ENCODE measurements around the gene DLG2.

Gene DLG2

GRCh38 chr11:83816572-83817187, 1810.5 kb downstream of the DLG2 start:
- Mint-ChIP-seq H3K4me1 (no peaks in the 10 kb centered on the region), H3K9me3 (no peaks in the 10 kb centered on the region)

GRCh38 chr11:83815736-83816135, 1811.4 kb downstream of the DLG2 start:
- no peak overlapping the region for H3K4me3 Mint-ChIP-seq
- no peaks in the 10 kb centered on the region for H3K4me1 Mint-ChIP-seq
- H3K27me3 Mint-ChIP-seq, result peaks cover 4% of the 10 kb centered on the region
- no peaks in the 10 kb centered on the region for H3K9me3 Mint-ChIP-seq
- no peaks in the 10 kb centered on the region for H3K36me3 Mint-ChIP-seq
- no peak overlapping the region for H3K27ac Mint-ChIP-seq

More at GRCh38 chr11:83816572-83817187, 1810.5 kb downstream of the DLG2 start:
- Mint-ChIP-seq H3K36me3 (no peaks in the 10 kb centered on the region), H3K27ac (no peak overlapping the region), H3K27me3 (no peaks in the 10 kb centered on the region), H3K4me3 (no peak overlapping the region)

DNA sequence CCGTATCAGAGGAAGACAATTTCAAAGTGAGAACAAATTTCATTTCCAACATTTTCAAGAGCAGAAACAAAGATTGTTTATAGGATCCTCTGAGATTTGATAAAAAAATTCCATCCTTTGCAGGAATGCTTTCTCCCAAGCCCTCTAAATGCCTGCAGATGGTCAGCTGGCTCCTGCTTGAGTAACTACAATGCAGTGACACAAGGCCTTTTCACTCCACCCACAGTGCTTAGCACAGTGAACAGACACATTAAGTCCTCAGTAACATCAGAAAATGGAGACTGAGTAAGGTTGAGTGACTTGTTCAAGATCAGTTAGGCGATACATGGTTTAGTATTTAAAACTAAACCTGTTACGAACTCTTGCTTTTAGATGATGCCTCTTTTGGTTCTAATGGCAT, 1813.8 kb downstream of the DLG2 start:
- peaks cover 8% of the 10 kb centered on the region for H3K27me3 Mint-ChIP-seq
- H3K36me3 Mint-ChIP-seq, result no peaks in the 10 kb centered on the region
- H3K4me1 Mint-ChIP-seq, result no peaks in the 10 kb centered on the region
- H3K9me3 Mint-ChIP-seq, result no peaks in the 10 kb centered on the region
- no peak overlapping the region for H3K27ac Mint-ChIP-seq
- no peak overlapping the region for H3K4me3 Mint-ChIP-seq

GRCh38 chr11:83809274-83809673, 1817.9 kb downstream of the DLG2 start:
- no peaks in the 10 kb centered on the region for H3K4me1 Mint-ChIP-seq

GRCh38 chr11:83801799-83802198, 1825.3 kb downstream of the DLG2 start:
- Mint-ChIP-seq H3K4me1 (no peaks in the 10 kb centered on the region), H3K4me3 (no peak overlapping the region), H3K27me3 (no peaks in the 10 kb centered on the region), H3K27ac (no peak overlapping the region), H3K36me3 (no peaks in the 10 kb centered on the region), H3K9me3 (no peaks in the 10 kb centered on the region)

More at GRCh38 chr11:83809274-83809673, 1817.9 kb downstream of the DLG2 start:
- Mint-ChIP-seq H3K27ac (no peak overlapping the region), H3K27me3 (peaks cover 8% of the 10 kb centered on the region), H3K4me3 (no peak overlapping the region), H3K9me3 (no peaks in the 10 kb centered on the region), H3K36me3 (no peaks in the 10 kb centered on the region)

DNA sequence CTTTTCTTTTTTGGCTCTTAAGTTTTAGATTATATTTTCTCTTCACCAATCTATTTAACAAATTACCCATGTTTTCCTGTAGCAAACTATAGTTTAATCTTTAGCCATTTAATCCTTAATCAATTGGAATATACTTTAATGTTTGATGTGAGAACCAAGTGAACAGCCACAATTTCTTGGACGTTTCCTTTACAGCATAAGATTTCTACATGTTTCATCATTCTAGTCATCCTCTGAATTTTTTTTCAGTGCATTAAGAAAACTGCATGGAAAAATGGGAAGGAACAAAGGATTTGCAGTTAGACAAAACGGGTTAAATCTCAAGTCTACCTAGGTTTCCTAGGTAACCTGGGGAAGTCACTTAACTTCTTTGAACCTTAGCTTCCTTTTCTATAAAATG, 1833.8 kb downstream of the DLG2 start:
- Mint-ChIP-seq H3K27ac (no peak overlapping the region), H3K4me1 (no peaks in the 10 kb centered on the region), H3K27me3 (peaks cover 1% of the 10 kb centered on the region)

DNA sequence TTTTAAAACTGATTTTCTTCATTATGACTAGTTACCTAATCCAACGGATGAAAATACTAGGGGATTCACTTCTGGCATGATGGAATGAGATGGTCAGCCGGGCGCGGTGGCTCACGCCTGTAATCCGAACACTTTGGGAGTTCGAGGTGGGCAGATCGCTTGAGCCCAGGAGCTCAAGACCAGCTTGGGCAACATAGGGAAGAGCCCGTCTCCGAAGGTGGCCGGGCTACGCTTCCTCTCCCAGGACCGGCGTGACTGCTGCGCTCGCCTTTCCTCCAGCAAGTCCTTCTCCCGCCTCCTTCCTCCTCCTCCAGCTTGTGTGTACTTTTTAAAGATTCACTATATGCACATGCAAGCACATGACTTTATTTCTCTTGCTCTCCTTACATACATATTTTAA, 1835.6 kb downstream of the DLG2 start:
- H3K27ac Mint-ChIP-seq, result no peak overlapping the region
- no peak overlapping the region for H3K4me3 Mint-ChIP-seq
- H3K9me3 Mint-ChIP-seq, result no peaks in the 10 kb centered on the region
- H3K36me3 Mint-ChIP-seq, result no peaks in the 10 kb centered on the region
- H3K4me1 Mint-ChIP-seq, result no peaks in the 10 kb centered on the region
- H3K27me3 Mint-ChIP-seq, result peaks cover 3% of the 10 kb centered on the region

More for the DNA sequence above, 1833.8 kb downstream of the DLG2 start:
- Mint-ChIP-seq H3K4me3 (no peak overlapping the region), H3K9me3 (no peaks in the 10 kb centered on the region), H3K36me3 (no peaks in the 10 kb centered on the region)

GRCh38 chr11:83785942-83786341, 1841.2 kb downstream of the DLG2 start:
- H3K27ac Mint-ChIP-seq, result no peak overlapping the region
- H3K27me3 Mint-ChIP-seq, result peaks cover 2% of the 10 kb centered on the region
- no peaks in the 10 kb centered on the region for H3K9me3 Mint-ChIP-seq
- H3K4me1 Mint-ChIP-seq, result no peaks in the 10 kb centered on the region
- no peaks in the 10 kb centered on the region for H3K36me3 Mint-ChIP-seq
- no peak overlapping the region for H3K4me3 Mint-ChIP-seq

- Mint-ChIP-seq H3K4me1 (no peaks in the 10 kb centered on the region), H3K36me3 (no peaks in the 10 kb centered on the region), H3K9me3 (no peaks in the 10 kb centered on the region), H3K4me3 (no peak overlapping the region), H3K27ac (no peak overlapping the region), H3K27me3 (peaks cover 2% of the 10 kb centered on the region)
Measured at GRCh38 chr11:83784419-83784818, 1842.7 kb downstream of the DLG2 start.

- no peaks in the 10 kb centered on the region for H3K36me3 Mint-ChIP-seq
- no peaks in the 10 kb centered on the region for H3K4me1 Mint-ChIP-seq
- H3K27me3 Mint-ChIP-seq, result peaks cover 5% of the 10 kb centered on the region
- no peak overlapping the region for H3K27ac Mint-ChIP-seq
- H3K9me3 Mint-ChIP-seq, result no peaks in the 10 kb centered on the region
- no peak overlapping the region for H3K4me3 Mint-ChIP-seq
Measured at GRCh38 chr11:83782329-83782728, 1844.8 kb downstream of the DLG2 start.

DNA sequence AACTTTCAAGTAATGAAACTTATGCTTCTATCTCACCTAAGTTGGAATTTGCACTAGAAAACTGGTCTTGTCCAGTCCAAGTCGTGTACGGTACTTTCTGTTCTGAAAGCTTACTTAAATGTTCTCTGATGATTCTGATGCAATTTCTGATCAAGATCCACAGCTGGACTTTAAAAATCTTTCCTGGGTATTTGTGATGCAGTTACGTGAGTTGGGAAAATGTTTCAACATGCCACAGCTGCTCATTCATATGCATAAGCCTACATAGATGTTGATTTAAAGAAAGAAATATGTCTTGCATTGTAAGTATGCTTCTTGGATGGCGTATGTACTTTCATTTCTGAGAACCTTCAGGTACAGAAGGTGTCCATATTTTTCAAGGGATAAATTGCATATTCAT, 1847.3 kb downstream of the DLG2 start:
- Mint-ChIP-seq H3K9me3 (no peaks in the 10 kb centered on the region), H3K4me1 (no peaks in the 10 kb centered on the region), H3K27ac (no peak overlapping the region), H3K27me3 (peaks cover 7% of the 10 kb centered on the region), H3K4me3 (no peak overlapping the region), H3K36me3 (no peaks in the 10 kb centered on the region)

DNA sequence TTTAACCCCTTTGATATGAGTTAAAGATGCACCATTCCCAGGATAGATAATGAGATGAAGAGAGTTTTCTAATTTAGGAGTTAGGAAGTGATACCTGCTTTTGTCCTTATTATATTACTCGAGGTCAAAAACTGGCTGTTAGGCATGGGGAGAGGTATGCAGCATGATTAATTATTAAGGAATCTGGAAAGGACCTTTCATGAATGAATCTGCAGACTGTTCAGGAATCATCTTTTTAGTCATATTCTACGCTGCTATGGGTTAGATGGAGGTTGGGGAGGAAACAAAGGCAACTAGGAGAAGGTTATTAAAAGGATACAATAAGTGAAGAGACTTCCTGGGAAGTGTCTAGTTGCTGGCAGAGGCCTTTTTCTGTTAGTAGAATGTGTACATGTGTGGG, 1848.5 kb downstream of the DLG2 start:
- no peaks in the 10 kb centered on the region for H3K9me3 Mint-ChIP-seq
- H3K4me3 Mint-ChIP-seq, result no peak overlapping the region
- peaks cover 7% of the 10 kb centered on the region for H3K27me3 Mint-ChIP-seq
- no peaks in the 10 kb centered on the region for H3K4me1 Mint-ChIP-seq
- no peak overlapping the region for H3K27ac Mint-ChIP-seq
- H3K36me3 Mint-ChIP-seq, result no peaks in the 10 kb centered on the region

GRCh38 chr11:83773950-83774880, 1852.9 kb downstream of the DLG2 start:
- H3K27ac Mint-ChIP-seq, result no peak overlapping the region
- no peaks in the 10 kb centered on the region for H3K9me3 Mint-ChIP-seq
- no peaks in the 10 kb centered on the region for H3K36me3 Mint-ChIP-seq
- peaks cover 9% of the 10 kb centered on the region for H3K27me3 Mint-ChIP-seq
- H3K4me1 Mint-ChIP-seq, result no peaks in the 10 kb centered on the region
- no peak overlapping the region for H3K4me3 Mint-ChIP-seq

- no peaks in the 10 kb centered on the region for H3K4me1 Mint-ChIP-seq
- H3K27me3 Mint-ChIP-seq, result peaks cover 3% of the 10 kb centered on the region
- no peak overlapping the region for H3K27ac Mint-ChIP-seq
- H3K4me3 Mint-ChIP-seq, result no peak overlapping the region
- H3K36me3 Mint-ChIP-seq, result no peaks in the 10 kb centered on the region
- no peaks in the 10 kb centered on the region for H3K9me3 Mint-ChIP-seq
Measured at GRCh38 chr11:83768489-83768888, 1858.7 kb downstream of the DLG2 start.

DNA sequence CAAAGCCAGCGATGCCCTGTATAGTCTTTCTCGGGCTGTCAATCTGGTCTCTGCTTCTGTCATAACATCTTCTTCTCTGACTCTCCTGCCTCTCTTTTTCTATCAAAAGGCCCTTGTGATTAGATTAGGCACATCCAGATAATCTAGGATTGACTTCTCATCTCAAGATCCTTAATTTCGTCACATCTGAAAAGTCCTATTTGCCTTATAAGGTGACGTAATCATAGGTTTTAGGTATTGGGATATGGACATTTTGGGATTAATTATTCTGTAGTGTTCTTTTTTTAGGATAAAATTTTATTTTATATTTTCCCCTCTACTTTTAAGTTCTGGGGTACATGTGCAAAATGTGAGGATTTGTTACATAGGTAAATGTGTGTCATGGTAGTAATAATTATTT, 1860.2 kb downstream of the DLG2 start:
- H3K27me3 Mint-ChIP-seq, result peaks cover 3% of the 10 kb centered on the region
- H3K4me3 Mint-ChIP-seq, result no peak overlapping the region
- no peak overlapping the region for H3K27ac Mint-ChIP-seq
- no peaks in the 10 kb centered on the region for H3K4me1 Mint-ChIP-seq
- H3K36me3 Mint-ChIP-seq, result no peaks in the 10 kb centered on the region
- no peaks in the 10 kb centered on the region for H3K9me3 Mint-ChIP-seq

DNA sequence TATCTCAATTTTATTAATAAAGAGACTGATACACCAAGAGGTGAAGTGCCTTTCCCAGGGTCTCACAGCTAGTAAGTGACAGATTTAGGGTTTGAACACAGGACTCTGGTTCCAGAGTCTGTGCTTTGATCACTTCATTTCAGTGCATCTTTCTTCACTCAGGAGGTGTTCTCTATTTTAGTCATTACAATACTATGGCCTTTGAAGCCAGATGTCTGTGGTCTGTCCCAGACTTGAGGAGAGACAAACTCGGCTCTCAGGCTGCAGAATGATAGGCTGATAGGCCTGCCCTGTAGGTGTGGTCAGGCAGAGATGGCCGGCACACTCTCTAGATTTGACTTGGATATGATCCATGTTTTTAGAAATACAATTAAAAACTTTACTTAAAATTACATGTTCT, 1862.5 kb downstream of the DLG2 start:
- no peak overlapping the region for H3K27ac Mint-ChIP-seq
- no peaks in the 10 kb centered on the region for H3K9me3 Mint-ChIP-seq
- H3K4me1 Mint-ChIP-seq, result no peaks in the 10 kb centered on the region
- H3K36me3 Mint-ChIP-seq, result no peaks in the 10 kb centered on the region
- H3K4me3 Mint-ChIP-seq, result no peak overlapping the region
- H3K27me3 Mint-ChIP-seq, result no peaks in the 10 kb centered on the region

All from activated naive CD4-positive, alpha-beta T cell treated with anti-CD3 and anti-CD28 coated beads, Interleukin-2, amount 50 U/mL, for 24 hours (primary cell).